GM18909 (cell line): Measurements from ENCODE around the gene DHX58.

Source experiments
- ATAC-seq: cut with Tn5 transposase; IDR thresholded peaks from one replicate; pipeline ENCODE4 v1.9.1; 2021; ENCODE audit warnings: mild to moderate bottlenecking; ENCODE audit not compliant: unreplicated experiment, poor library complexity

DHX58 gene

DNA sequence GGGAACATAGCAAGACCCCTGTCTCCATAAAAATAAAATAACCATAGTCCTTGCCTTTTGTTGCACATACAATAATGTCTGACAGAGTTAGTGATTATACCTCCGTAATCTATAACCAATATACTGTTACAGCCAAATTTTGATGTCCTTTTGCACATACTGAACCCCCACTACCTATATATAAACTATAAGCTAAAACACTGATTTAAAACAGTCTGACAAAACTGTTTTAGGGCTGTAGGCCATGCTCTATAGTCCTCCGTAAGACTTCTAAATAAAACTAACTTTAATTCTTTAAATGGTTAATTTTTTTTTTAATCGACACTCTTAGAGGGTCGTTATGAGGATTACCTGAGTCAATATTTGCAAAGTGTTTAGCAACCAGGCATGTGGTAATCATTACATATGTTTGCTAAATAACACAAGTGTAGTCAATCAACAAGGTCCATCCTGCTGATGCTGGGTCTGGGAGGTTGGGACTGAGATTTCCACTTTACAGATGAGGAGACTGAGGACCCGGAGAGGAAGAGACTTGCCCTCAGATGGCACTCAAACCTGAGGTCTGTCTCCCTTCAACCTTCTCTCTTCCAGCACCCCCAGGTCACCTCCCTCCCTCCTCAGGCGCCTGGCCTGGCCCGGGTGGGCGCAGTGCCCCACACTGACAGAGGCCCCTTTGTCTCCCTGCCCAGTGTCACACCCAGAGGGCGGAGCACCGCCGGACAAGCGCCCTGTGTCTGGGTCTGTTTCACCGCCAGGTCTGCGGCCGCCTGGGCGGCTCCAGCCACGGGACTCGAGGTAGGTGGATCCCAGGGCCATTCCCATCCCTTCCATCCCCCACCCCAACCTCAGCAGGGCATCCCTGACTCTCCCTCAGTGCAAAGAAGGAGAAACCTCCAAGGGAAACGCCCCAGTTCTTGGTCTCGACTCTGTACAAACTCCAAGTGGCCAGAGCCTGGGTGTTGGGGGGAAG is 24.5 kb downstream of the DHX58 start:
- no peak for ATAC-seq

GRCh38 chr17:42087042-42087701 is 25.3 kb downstream of the DHX58 start:
- no peak for ATAC-seq

GRCh38 chr17:42081516-42082129 is 30.9 kb downstream of the DHX58 start:
- ATAC-seq: no peak

- ATAC-seq: no peak
Measured at GRCh38 chr17:42079541-42079940, 33.0 kb downstream of the DHX58 start.

- ATAC-seq: no peak
Measured at GRCh38 chr17:42078396-42079043, 34.0 kb downstream of the DHX58 start.

- no peak for ATAC-seq
Measured at GRCh38 chr17:42077755-42078154, 34.8 kb downstream of the DHX58 start.

- ATAC-seq: no peak
Measured at GRCh38 chr17:42076797-42077559, 35.5 kb downstream of the DHX58 start.

GRCh38 chr17:42075789-42076188 is 36.7 kb downstream of the DHX58 start:
- no peak for ATAC-seq

DNA sequence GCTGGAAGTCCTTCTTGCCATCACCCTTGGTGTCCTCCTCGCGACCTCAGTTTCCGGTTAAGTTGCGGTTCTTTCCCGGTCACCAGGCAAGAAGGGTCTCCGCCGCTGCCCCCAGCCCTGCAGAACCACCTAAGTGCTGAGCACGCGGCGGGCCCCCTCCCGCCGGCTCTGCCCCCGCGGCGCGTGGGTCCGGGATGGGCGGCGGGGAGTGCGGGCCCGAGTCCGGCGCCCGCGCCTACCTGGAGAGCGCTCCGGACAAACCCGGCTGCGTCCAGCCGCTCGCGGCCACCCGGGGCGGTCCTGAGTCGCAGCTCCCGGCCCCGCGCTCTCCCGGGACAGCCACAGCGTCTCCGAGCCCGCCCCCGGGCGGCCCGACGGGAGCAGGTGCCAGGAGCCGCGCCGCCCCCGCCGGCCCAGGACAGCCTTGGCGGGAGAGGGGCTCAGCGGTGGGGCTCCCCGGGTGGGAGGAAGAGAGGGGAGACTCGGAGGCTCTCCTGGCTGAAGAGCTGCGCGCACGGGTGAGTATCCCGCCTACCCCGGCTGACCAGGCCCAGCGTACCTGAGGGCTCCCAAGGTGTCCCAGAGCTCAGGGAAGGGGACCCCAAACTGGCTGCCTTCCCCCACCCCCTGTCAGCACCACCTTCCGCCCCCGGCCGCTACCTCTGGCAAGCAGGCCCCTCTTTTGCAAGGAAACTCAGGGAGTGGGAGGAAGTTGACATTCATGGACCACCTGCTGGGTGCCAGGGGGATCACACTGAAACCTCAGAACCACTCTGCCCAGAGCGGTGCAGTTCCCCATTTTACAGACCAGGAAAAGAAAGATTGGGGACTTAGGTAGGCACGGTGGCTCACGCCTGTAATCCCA is 40.0 kb downstream of the DHX58 start:
- no peak for ATAC-seq

GRCh38 chr17:42071810-42072209 is 40.7 kb downstream of the DHX58 start:
- no peak for ATAC-seq

DNA sequence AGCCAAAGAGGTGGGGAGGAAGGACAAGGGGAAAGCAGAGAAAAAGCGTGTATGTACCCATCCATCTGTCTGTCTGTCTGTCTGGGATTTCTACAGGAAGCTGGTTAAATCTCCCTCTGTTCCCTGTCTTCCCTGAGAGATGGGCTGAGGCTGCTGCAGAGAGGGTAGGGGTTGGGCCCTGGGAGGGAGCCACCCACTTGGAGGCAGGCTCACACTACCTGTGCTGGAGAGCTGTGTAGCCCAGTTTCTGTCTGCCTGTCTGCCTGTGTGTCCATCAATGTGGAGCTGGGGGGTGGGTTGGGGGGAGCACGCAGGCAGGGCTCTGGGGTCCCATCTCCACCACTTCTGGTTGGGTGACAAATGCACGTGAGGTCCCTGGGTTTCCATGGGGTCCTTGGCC is 43.5 kb downstream of the DHX58 start:
- no peak for ATAC-seq

GRCh38 chr17:42067371-42068091 is 45.0 kb downstream of the DHX58 start:
- no peak for ATAC-seq

- no peak for ATAC-seq
Measured at GRCh38 chr17:42065201-42065600, 47.3 kb downstream of the DHX58 start.

DNA sequence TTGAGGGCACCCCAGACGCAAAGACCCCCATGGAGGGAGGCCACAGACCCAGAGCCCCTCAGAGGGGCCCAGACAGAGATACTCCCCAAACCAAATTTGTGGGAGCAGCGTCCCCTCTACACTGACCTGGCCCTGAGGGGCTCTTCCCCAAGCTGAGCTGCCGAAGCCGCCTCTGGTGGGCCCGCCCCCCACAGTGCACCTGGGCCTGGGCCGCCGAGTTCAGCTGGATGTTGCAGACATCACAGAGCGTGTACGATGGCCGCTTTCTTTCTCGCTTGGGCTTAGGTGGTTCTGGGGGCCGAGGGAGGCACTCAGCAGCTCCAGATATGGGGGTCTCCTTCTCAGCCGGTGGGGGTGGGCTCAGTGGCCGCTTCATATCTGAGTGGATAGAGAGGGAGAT is 49.8 kb downstream of the DHX58 start:
- ATAC-seq: no peak

- ATAC-seq: no peak
Measured at GRCh38 chr17:42061646-42062487, 50.6 kb downstream of the DHX58 start.

- no peak for ATAC-seq
Measured at GRCh38 chr17:42060231-42060630, 52.3 kb downstream of the DHX58 start.

DNA sequence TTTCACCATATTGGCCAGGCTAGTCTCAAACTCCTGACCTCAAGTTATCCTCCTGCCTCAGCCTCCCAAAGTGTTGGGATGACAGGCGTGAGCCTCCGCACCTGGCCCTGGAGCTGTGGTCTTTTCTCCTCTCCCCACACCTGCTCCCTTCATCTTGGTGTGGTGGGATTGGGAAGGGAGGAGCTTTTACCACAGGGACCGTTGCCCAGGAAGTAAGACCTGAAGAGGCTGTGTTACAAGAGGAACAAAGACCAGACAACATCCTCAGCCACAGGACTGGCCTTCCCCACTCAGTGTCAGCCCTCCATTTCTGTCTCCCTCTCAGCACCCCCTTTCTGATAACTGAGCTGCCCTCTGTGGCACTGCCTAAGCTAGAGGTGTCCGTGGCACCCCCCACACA is 52.7 kb downstream of the DHX58 start:
- ATAC-seq: no peak

DNA sequence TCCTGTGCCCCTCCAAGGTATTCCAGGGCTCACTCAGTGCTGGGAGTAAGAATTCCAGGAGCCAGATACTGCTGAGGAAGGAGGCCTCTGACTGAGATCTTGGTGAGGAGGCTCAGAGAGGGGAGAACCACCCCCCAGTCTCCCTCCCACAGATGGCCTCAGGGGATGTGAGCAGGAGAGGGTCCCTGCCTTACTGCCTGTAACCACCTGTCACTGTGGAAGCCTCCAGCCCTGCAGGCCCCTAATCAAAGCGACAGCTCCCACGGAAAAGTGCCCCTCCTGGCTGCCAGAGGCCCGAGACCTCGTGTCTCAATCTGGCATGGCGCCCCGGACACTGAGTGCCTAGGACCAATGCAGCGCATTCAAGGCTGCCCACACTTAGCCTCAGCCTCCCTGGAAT is 54.5 kb downstream of the DHX58 start:
- ATAC-seq: no peak
